Type B pancreatic cell (in vitro differentiated cells): Measurements from ENCODE around the gene ST7. TPM values are rescaled to one million over a fixed set of nuclear protein-coding genes. Genes with fewer than 3 reads are reported as not detected.
A peak's percentile ranks its signal among the peaks of the same experiment; 100 is the strongest.
"Not testable (repeated sequence)": the region's sequence is repeated elsewhere in the genome, so short reads cannot be mapped to it uniquely, and the experiment has no call there.

Experiments used
- DNase-seq: peaks from one replicate; pipeline ENCODE4 v3.0.0; 2021; ENCODE audit warnings: mixed read lengths; ENCODE audit not compliant: unreplicated experiment; ENCODE audit errors: extremely low spot score
- H3K27ac Mint-ChIP-seq: 2 replicates; pipeline ENCODE4 v1.8.0; 2021; ENCODE audit warnings: mild to moderate bottlenecking, mixed read lengths
- H3K27me3 Mint-ChIP-seq: 2 replicates; pipeline ENCODE4 v1.8.0; 2021; ENCODE audit warnings: mixed read lengths
- H3K36me3 Mint-ChIP-seq: 2 replicates; pipeline ENCODE4 v1.8.0; 2021; ENCODE audit warnings: mixed read lengths
- H3K4me1 Mint-ChIP-seq: one replicate; pipeline ENCODE4 v1.8.0; 2021; ENCODE audit warnings: mixed read lengths; ENCODE audit not compliant: unreplicated experiment
- H3K4me3 Mint-ChIP-seq: 2 replicates; pipeline ENCODE4 v1.8.0; 2021; ENCODE audit warnings: mild to moderate bottlenecking, mixed read lengths
- H3K9me3 Mint-ChIP-seq: 2 replicates; pipeline ENCODE4 v1.8.0; 2021; ENCODE audit warnings: mixed read lengths
- total RNA-seq: library from RNA; stranded (reverse); gene quantifications from 2 replicates; pipeline ENCODE4 v1.2.1, GENCODE V29; 2021; ENCODE audit warnings: low replicate concordance
- TF ChIP-seq, protein P1 (sequence below): fragments of 200-600 bp; sonication (generic); conservative IDR thresholded peaks from 2 replicates; pipeline ENCODE4 v1.5.0; 2021; ENCODE audit warnings: antibody characterized with exemption, mild to moderate bottlenecking

ST7 gene
- total RNA-seq, 1 donor from 2014 or later: 25.0 TPM

DNA sequence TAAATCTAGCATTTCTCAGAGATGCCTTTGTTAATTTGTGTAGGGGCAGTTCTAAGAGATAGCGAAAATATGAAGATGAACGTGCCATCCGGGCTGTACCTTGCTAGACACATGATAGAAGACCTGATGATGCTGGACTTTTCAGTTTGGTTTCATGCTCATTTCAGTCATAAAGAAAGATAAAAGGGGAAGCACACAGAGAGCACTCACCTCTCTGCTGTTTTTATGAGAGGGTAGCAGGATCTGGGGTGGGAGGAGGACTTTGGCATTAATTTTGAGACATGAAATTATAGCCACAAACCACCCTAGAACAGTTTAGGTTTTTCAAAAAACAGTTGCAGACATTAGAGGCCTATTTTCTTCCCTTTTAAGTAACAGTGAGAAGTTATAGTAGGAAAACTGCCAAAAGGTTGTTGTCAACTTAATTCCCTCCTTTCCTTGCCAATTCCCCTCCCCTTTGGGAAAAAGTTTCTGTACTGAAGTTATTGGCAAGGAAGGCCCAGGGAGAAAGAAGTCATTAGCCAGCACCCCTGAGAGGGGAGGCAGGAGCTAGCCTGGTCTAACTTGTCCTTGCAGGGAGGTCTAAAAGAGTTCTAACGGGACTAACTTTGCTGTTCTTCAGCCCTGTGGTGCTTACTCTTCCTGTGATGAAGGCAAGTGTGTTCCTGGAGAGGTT lies 2.6 kb downstream of the ST7 start:
- no peaks in the 10 kb centered on the region for H3K27me3 Mint-ChIP-seq
- TF ChIP-seq, protein P1, sequence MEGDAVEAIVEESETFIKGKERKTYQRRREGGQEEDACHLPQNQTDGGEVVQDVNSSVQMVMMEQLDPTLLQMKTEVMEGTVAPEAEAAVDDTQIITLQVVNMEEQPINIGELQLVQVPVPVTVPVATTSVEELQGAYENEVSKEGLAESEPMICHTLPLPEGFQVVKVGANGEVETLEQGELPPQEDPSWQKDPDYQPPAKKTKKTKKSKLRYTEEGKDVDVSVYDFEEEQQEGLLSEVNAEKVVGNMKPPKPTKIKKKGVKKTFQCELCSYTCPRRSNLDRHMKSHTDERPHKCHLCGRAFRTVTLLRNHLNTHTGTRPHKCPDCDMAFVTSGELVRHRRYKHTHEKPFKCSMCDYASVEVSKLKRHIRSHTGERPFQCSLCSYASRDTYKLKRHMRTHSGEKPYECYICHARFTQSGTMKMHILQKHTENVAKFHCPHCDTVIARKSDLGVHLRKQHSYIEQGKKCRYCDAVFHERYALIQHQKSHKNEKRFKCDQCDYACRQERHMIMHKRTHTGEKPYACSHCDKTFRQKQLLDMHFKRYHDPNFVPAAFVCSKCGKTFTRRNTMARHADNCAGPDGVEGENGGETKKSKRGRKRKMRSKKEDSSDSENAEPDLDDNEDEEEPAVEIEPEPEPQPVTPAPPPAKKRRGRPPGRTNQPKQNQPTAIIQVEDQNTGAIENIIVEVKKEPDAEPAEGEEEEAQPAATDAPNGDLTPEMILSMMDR: no peak
- H3K9me3 Mint-ChIP-seq: no peaks in the 10 kb centered on the region
- peaks cover 18% of the 10 kb centered on the region for H3K4me1 Mint-ChIP-seq
- no peak for DNase-seq
- peak overlapping the region; percentile 97 for H3K4me3 Mint-ChIP-seq
- no peak overlapping the region for H3K27ac Mint-ChIP-seq
- peaks cover 3% of the 10 kb centered on the region for H3K36me3 Mint-ChIP-seq

DNA sequence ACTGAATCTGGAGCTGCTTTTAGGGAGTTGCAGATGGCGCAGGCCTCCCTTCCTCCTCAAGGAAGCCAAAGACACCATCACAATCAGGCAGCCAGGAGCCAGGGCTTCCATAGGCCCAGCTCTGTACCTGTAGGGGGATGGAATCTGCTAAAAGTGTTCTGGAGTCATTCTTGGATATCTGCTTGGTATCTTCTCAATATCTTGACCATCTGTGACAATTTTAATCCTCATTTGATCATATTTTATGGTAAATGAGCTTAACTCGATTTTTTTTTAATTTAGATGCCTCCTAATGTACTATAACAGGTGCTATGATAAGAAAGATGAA lies 3.1 kb downstream of the ST7 start:
- Mint-ChIP-seq H3K4me3 (peak overlapping the region; percentile 24), H3K36me3 (peaks cover 8% of the 10 kb centered on the region), H3K27ac (no peak overlapping the region), H3K27me3 (no peaks in the 10 kb centered on the region), H3K4me1 (peaks cover 17% of the 10 kb centered on the region), H3K9me3 (no peaks in the 10 kb centered on the region)
- DNase-seq: no peak
- TF ChIP-seq, protein P1: no peak

DNA sequence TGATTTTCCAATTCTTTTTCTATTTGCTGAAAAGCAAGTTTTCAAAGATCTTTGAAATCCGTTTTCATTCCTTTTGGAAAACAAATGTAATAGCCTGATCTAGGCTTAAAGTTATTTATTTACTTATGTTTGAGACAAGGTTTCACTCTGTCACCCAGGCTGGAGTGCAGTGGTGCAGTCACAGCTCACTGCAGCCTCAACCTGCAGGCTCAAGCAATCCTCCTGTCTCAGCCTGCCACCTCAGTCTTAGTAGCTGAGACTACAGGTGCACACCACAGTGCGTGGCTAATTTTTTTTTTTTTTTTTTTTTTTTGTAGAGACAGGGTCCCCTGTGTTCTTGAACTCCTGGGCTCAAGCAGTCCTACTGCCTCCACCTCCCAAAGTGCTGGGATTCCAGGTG lies 4.6 kb downstream of the ST7 start:
- no peak for DNase-seq
- H3K4me3 Mint-ChIP-seq: no peak overlapping the region
- H3K27ac Mint-ChIP-seq: no peak overlapping the region
- TF ChIP-seq, protein P1: no peak
- no peaks in the 10 kb centered on the region for H3K27me3 Mint-ChIP-seq
- H3K9me3 Mint-ChIP-seq: no peaks in the 10 kb centered on the region
- H3K36me3 Mint-ChIP-seq: peaks cover 14% of the 10 kb centered on the region
- H3K4me1 Mint-ChIP-seq: peaks cover 13% of the 10 kb centered on the region

DNA sequence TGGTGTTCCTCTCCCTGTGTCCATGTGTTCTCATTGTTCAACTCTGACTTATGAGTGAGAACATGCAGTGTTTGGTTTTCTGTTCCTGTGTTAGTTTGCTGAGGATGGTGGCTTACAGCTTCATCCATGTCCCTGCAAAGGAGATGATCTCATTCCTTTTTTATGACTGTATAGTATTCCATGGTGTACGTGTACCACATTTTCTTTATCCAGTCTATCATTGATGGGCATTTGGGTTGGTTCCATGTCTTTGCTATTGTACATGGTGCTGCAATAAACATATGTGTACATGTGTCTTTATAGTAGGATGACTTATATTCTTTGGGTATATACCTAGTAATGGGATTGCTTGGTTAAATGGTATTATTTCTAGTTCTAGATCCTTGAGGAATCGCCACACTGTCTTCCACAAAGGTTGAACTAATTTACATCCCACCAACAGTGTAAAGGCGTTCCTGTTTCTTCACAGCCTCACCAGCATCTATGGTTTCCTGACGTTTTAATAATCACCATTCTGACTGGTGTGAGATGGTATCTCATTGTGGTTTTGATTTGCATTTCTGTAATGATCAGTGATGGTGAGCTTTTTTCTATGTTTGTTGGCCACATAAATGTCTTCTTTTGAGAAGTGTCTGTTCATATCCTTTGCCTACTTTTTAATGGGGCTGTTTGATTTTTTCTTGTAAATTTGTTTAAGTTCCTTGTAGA lies 8.8 kb downstream of the ST7 start:
- H3K36me3 Mint-ChIP-seq: peaks cover 14% of the 10 kb centered on the region
- not testable (repeated sequence) for H3K9me3 Mint-ChIP-seq, H3K4me3 Mint-ChIP-seq, H3K27me3 Mint-ChIP-seq, H3K4me1 Mint-ChIP-seq, H3K27ac Mint-ChIP-seq, DNase-seq

DNA sequence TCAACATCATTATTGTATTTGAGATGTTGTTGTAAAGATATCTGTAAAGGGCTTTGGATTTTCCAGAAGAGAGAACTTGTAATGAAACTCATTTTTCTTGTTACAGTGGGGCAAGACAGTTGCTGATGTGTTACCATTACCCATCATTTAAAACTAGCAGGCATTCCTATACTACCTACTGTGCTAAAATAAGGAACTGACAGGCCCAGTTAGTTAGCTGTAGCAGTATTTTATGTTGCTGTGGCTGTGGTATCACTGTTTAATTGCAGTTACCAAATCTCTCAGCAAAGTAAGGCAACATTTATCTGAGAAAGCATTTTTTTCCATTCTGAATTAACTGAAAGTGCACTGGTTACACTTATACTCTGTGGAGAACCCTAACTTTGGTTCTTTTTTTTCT lies 9.9 kb downstream of the ST7 start:
- no peaks in the 10 kb centered on the region for H3K9me3 Mint-ChIP-seq
- TF ChIP-seq, protein P1: no peak
- H3K27me3 Mint-ChIP-seq: no peaks in the 10 kb centered on the region
- no peak overlapping the region for H3K4me3 Mint-ChIP-seq
- H3K27ac Mint-ChIP-seq: no peak overlapping the region
- H3K4me1 Mint-ChIP-seq: peaks cover 5% of the 10 kb centered on the region
- no peak for DNase-seq
- H3K36me3 Mint-ChIP-seq: peaks cover 14% of the 10 kb centered on the region

DNA sequence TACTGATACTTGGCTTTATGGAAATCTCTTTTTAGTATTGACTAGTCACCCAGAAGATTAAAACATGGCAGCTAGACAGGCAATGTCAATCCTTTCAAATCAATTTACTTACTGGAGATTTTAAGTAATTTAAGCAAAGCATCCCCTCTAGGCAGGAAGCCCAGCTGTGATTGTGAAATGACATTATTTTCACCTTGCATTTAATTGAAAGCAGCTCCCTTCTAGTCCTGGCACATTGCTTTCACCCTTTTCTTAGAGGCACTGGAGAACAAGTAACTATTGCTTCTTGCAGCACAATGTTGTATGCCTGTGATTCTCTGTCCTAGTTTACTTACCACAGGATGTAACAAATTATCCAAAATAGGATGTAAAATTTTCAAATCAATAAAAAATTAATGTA lies 13.3 kb downstream of the ST7 start:
- peaks cover 5% of the 10 kb centered on the region for H3K36me3 Mint-ChIP-seq
- no peak for DNase-seq
- no peak overlapping the region for H3K4me3 Mint-ChIP-seq
- no peak overlapping the region for H3K27ac Mint-ChIP-seq
- TF ChIP-seq, protein P1: no peak
- H3K27me3 Mint-ChIP-seq: no peaks in the 10 kb centered on the region
- no peaks in the 10 kb centered on the region for H3K9me3 Mint-ChIP-seq
- peaks cover 27% of the 10 kb centered on the region for H3K4me1 Mint-ChIP-seq
